ENCODE results near the gene SIRPA.

Gene SIRPA

DNA sequence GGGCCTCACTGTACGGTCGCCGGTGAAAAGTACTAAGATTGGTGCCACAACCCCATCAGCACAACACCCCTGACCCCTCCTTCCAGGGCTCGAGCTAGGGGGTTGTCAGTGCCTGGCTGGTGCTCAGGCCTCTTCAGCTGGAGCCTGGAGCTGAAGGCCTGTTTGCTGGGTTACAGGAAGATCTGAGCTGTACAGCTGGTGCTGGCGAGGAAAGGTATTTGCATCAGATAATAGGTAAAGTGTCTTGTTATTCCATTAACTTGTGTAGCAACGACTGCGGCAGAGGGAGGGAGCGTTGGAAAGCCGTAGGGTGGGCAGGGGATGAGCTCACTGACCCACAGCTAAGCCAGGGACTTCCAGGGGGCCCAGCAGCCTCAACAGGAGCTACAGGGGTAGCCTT, 15.8 kb upstream of the SIRPA start:
- DNase-seq (ENCODE audit: low read depth) = no peak
- TF ChIP-seq CTCF (conservative IDR thresholded peaks at IDR 0.05; ENCODE audit: low read depth, low read length) = no peak
- H3K4me3 ChIP-seq (ENCODE audit: low read depth, low read length) = no peak overlapping the region

- no peak overlapping the region for H3K4me3 ChIP-seq (ENCODE audit: low read depth, low read length)
- DNase-seq (ENCODE audit: low read depth) = peak; percentile 16
- no peak for TF ChIP-seq CTCF (conservative IDR thresholded peaks at IDR 0.05; ENCODE audit: low read depth, low read length)
Measured at GRCh38 chr20:1879934-1880333, 15.3 kb upstream of the SIRPA start.

GRCh38 chr20:1880529-1881239, 14.5 kb upstream of the SIRPA start:
- H3K4me3 ChIP-seq (ENCODE audit: low read depth, low read length) = no peak overlapping the region
- no peak for DNase-seq (ENCODE audit: low read depth)
- no peak for TF ChIP-seq CTCF (conservative IDR thresholded peaks at IDR 0.05; ENCODE audit: low read depth, low read length)

GRCh38 chr20:1881240-1881835, 13.9 kb upstream of the SIRPA start:
- DNase-seq (ENCODE audit: low read depth) = no peak
- H3K4me3 ChIP-seq (ENCODE audit: low read depth, low read length) = no peak overlapping the region
- no peak for TF ChIP-seq CTCF (conservative IDR thresholded peaks at IDR 0.05; ENCODE audit: low read depth, low read length)

- no peak for TF ChIP-seq CTCF (conservative IDR thresholded peaks at IDR 0.05; ENCODE audit: low read depth, low read length)
- DNase-seq (ENCODE audit: low read depth) = no peak
- H3K4me3 ChIP-seq (ENCODE audit: low read depth, low read length) = no peak overlapping the region
Measured at GRCh38 chr20:1882026-1882425, 13.2 kb upstream of the SIRPA start.

DNA sequence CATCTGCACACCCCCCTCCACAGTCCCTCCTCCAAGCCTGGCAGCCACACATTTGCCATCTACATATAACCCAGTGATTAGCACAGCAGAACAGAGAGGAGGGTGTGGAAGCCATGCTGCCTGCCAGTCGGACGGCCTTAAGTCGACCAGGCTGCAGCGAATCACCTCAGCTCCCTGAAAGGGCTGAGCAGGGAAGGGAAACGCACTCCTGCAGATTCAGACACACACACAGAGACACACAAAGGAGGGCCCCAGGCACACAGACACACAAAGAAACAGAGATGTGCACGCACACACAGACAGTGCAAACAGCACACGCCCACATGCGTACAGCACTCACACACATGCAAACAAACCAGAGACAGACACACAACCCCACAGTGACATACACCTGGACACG, 11.2 kb upstream of the SIRPA start:
- no peak overlapping the region for H3K4me3 ChIP-seq (ENCODE audit: low read depth, low read length)
- no peak for TF ChIP-seq CTCF (conservative IDR thresholded peaks at IDR 0.05; ENCODE audit: low read depth, low read length)
- no peak for DNase-seq (ENCODE audit: low read depth)

GRCh38 chr20:1885254-1885653, 10.0 kb upstream of the SIRPA start:
- TF ChIP-seq CTCF (conservative IDR thresholded peaks at IDR 0.05; ENCODE audit: low read depth, low read length) = no peak
- DNase-seq (ENCODE audit: low read depth) = no peak
- H3K4me3 ChIP-seq (ENCODE audit: low read depth, low read length) = no peak overlapping the region

Measured in choroid plexus epithelial cell (primary cell).